ENCODE results near the gene EML4. TPM values are rescaled to one million over a fixed set of nuclear protein-coding genes. Genes with fewer than 3 reads are reported as not detected.

The EML4 gene
- total and polyA plus RNA-seq, 2 of the 13 experiments (the other 11 are each of a cell fraction or from before 2014, with no cell fraction given) = 243 to 476 TPM

GRCh38 chr2:42239289-42239661, 70.1 kb downstream of the EML4 start:
- Histone ChIP-seq H3K79me2 (ENCODE audit: insufficient read depth, low read length) (peaks cover 100% of the 10 kb centered on the region), H3K27ac (ENCODE audit: extremely low read length, insufficient read depth, low read length) (no peak overlapping the region), H3K4me2 (ENCODE audit: low read depth, low read length) (no peak overlapping the region), H3K36me3 (replicated peaks in 1 of 2; ENCODE audit: control insufficient read depth in 1 of 2, insufficient read depth in 2 of 2, low read length in 2 of 2) (peaks cover 1 to 54% of the 10 kb centered on the region in 2 experiments; a peak in 4 of 5 replicates), H3K4me1 (ENCODE audit: insufficient read depth, low read length) (peaks cover 100% of the 10 kb centered on the region), H2AFZ (ENCODE audit: low read length) (no peak overlapping the region), H3K27me3 (ENCODE audit: control insufficient read depth in 1 of 2, insufficient read depth in 2 of 2, low read length in 2 of 2) (no peaks in the 10 kb centered on the region), H3K9me3 (ENCODE audit: low read length) (no peaks in the 10 kb centered on the region), H3K9ac (ENCODE audit: insufficient read depth, low read depth, low read length) (no peak overlapping the region), H3K4me3 (replicated peaks in 1 of 3; ENCODE audit: insufficient read depth in 1 of 3, low read depth in 2 of 3, low read length in 3 of 3) (no peak overlapping the region), H4K20me1 (ENCODE audit: insufficient read depth, low read length) (peaks cover 100% of the 10 kb centered on the region)
- TF ChIP-seq ESRRA (CRISPR knock-in tag; IDR thresholded peaks at IDR 0.05; ENCODE audit: low read depth) = no peak
- TF ChIP-seq, protein P1, sequence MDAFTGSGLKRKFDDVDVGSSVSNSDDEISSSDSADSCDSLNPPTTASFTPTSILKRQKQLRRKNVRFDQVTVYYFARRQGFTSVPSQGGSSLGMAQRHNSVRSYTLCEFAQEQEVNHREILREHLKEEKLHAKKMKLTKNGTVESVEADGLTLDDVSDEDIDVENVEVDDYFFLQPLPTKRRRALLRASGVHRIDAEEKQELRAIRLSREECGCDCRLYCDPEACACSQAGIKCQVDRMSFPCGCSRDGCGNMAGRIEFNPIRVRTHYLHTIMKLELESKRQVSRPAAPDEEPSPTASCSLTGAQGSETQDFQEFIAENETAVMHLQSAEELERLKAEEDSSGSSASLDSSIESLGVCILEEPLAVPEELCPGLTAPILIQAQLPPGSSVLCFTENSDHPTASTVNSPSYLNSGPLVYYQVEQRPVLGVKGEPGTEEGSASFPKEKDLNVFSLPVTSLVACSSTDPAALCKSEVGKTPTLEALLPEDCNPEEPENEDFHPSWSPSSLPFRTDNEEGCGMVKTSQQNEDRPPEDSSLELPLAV (CRISPR knock-in tag; conservative IDR thresholded peaks at IDR 0.05; ENCODE audit: low read depth) = no peak
- ChIA-PET CTCF (ENCODE audit: low intra/inter-chr PET ratio, low total read pairs) (interaction anchor here (0.8 to 3.4 kb wide), 4 partner anchors 43 to 153 kb away, joined by 3 to 24 read pairs (median 4); no protein-coding TSS in a partner anchor), POLR2A (interaction anchor here (0.6 kb wide), 1 partner anchor 124 kb away, joined by 3 read pairs; no protein-coding TSS in a partner anchor)
- 85% methylated on average over 3 of the region's 3 CpGs for WGBS (ENCODE audit: low lambda C conversion rate)
- DNase-seq (ENCODE audit: low spot score) (no peak), ATAC-seq (no peak), FAIRE-seq (no peak)
- in situ Hi-C loops (cut with HindIII; ENCODE audit: extremely low pct_ligation_motif_present, low pct_unique_long_range_greater_than_20kb) (loop anchor here (5.0 kb wide), 1 partner anchor 142 kb away; no protein-coding TSS in a partner anchor), intact Hi-C loops (cut with micrococcal nuclease; ENCODE audit: unreplicated experiment) (loop anchor here (5.0 kb wide), 3 partner anchors 37 to 372 kb away; no protein-coding TSS in a partner anchor)
- BruUV-seq (replicated peaks) = no TSS peak

- Histone ChIP-seq H3K4me1 (ENCODE audit: insufficient read depth, low read length) (peaks cover 99% of the 10 kb centered on the region), H3K4me3 (replicated peaks in 1 of 3; ENCODE audit: insufficient read depth in 1 of 3, low read depth in 2 of 3, low read length in 3 of 3) (no peak overlapping the region), H3K27me3 (ENCODE audit: control insufficient read depth in 1 of 2, insufficient read depth in 2 of 2, low read length in 2 of 2) (no peaks in the 10 kb centered on the region), H2AFZ (ENCODE audit: low read length) (no peak overlapping the region), H3K4me2 (ENCODE audit: low read depth, low read length) (no peak overlapping the region), H3K79me2 (ENCODE audit: insufficient read depth, low read length) (peaks cover 100% of the 10 kb centered on the region), H3K9me3 (ENCODE audit: low read length) (no peaks in the 10 kb centered on the region), H4K20me1 (ENCODE audit: insufficient read depth, low read length) (peaks cover 100% of the 10 kb centered on the region), H3K36me3 (replicated peaks in 1 of 2; ENCODE audit: control insufficient read depth in 1 of 2, insufficient read depth in 2 of 2, low read length in 2 of 2) (peaks cover 1 to 53% of the 10 kb centered on the region in 2 experiments; a peak in 4 of 5 replicates), H3K9ac (ENCODE audit: insufficient read depth, low read depth, low read length) (no peak overlapping the region), H3K27ac (ENCODE audit: extremely low read length, insufficient read depth, low read length) (no peak overlapping the region)
- WGBS (ENCODE audit: low lambda C conversion rate) = 71% methylated on average over 1 of the region's 1 CpG
- ATAC-seq (no peak), DNase-seq (ENCODE audit: low spot score) (no peak), FAIRE-seq (no peak)
- in situ Hi-C loops (cut with HindIII; ENCODE audit: extremely low pct_ligation_motif_present, low pct_unique_long_range_greater_than_20kb) = loop anchor here (5.0 kb wide), 1 partner anchor 143 kb away; no protein-coding TSS in a partner anchor
- BruUV-seq (replicated peaks) = no TSS peak
- no peak for TF ChIP-seq HNF1A (IDR thresholded peaks at IDR 0.05; ENCODE audit: low read depth)
- TF ChIP-seq HNF1A (CRISPR knock-in tag; IDR thresholded peaks at IDR 0.05; ENCODE audit: borderline replicate concordance) = no peak
- TF ChIP-seq RBM22 (optimal IDR thresholded peaks at IDR 0.05; ENCODE audit: low read length) = peak; percentile 97
- no peak for TF ChIP-seq HMG20A (CRISPR knock-in tag; IDR thresholded peaks at IDR 0.05; ENCODE audit: borderline replicate concordance)
- intact Hi-C loops (cut with micrococcal nuclease; ENCODE audit: unreplicated experiment) = loop anchor here (5.0 kb wide), 3 partner anchors 38 to 373 kb away; no protein-coding TSS in a partner anchor
- POLR2A ChIA-PET = interaction anchor here (0.6 to 1.9 kb wide), 3 partner anchors 10 to 124 kb away, joined by 3 to 6 read pairs (median 3); no protein-coding TSS in a partner anchor
- CTCF ChIA-PET (ENCODE audit: low intra/inter-chr PET ratio, low total read pairs) = interaction anchor here (1.5 to 3.4 kb wide), 2 partner anchors 43 to 143 kb away, joined by 4 to 24 read pairs; no protein-coding TSS in a partner anchor
Observed at GRCh38 chr2:42239811-42240210, 70.7 kb downstream of the EML4 start.

Measured in HepG2 (cell line).